K562 (cell line): ENCODE measurements around the gene SLC2A9. TPM values are rescaled to one million over a fixed set of nuclear protein-coding genes. Genes with fewer than 3 reads are reported as not detected.

Experiments used
- ATAC-seq: fragments of 200-7000 bp; cut with Tn5 transposase; 3 replicates; pipeline ENCODE4 v1.9.1; 2020; ENCODE audit warnings: moderate library complexity
- BruUV-seq: library from RNA; stranded (reverse); fragments of 400-500 nt; replicated peaks from 2 replicates; lab custom pipeline; 2021; lab: Mats Ljungman, UMichigan
- CTCF ChIA-PET: fragments of 300-600 bp; formaldehyde crosslinking; extraction: SDS; loops from one replicate; lab custom pipeline; 2021; ENCODE audit warnings: low intra/inter-chr PET ratio; lab: Yijun Ruan, JAX
- POLR2A ChIA-PET: fragments of 300-600, 350-650 bp; sonication (Branson Sonifier 250); formaldehyde crosslinking; extraction: SDS; loops from one replicate; lab custom pipeline; 2021; ENCODE audit warnings: antibody characterized with exemption, inconsistent platforms; lab: Yijun Ruan, JAX
- DNase-seq, 4 experiments: peaks; one replicate each; pipeline versions ENCODE4 v3.0.0 to v3.0.0-alpha.2; 2011 to 2018; ENCODE audit warnings: low spot score in 3 of 4, mixed read lengths in 3 of 4; ENCODE audit errors: extremely low read depth in 1 of 4
- FAIRE-seq: peaks from 2 replicates; lab custom pipeline; 2011; peaks lifted over from hg19 to GRCh38; lab: Jason Lieb, UNC
- H2AFZ ChIP-seq: 2 replicates; pipeline ENCODE4 v1.6.0; 2011; ENCODE audit warnings: low read depth, low read length, control low read depth, inconsistent platforms
- H3K27ac ChIP-seq: fragments of 200-600 bp; 3 replicates; pipeline ENCODE4 v1.8.0; 2011; ENCODE audit warnings: low read depth, mild to moderate bottlenecking, control low read depth, inconsistent platforms, low read length, moderate library complexity, mixed read lengths; ENCODE audit errors: extremely low read depth
- H3K27me3 ChIP-seq, 2 experiments: fragments of 300-600 bp in 1 of 2; 2 replicates in 1 of 2; 3 replicates in 1 of 2; pipeline versions ENCODE4 v1.6.0 to v1.8.0; 2011; ENCODE audit warnings: inconsistent platforms in 2 of 2, low read length in 2 of 2, mild to moderate bottlenecking in 1 of 2, mixed read lengths in 1 of 2, moderate library complexity in 1 of 2; ENCODE audit not compliant: control insufficient read depth in 2 of 2, insufficient read depth in 2 of 2
- H3K36me3 ChIP-seq: fragments of 300-600 bp; 3 replicates; pipeline ENCODE4 v1.8.0; 2011; ENCODE audit warnings: mild to moderate bottlenecking, low read length, inconsistent platforms; ENCODE audit not compliant: control insufficient read depth, insufficient read depth
- H3K4me1 ChIP-seq, 2 experiments: fragments of 200-600 bp in 1 of 2; replicated peaks in 1 of 2; 2 replicates in 1 of 2; 3 replicates in 1 of 2; pipeline versions ENCODE4 v1.5.1 to v1.8.0; 2011; ENCODE audit warnings: inconsistent platforms in 2 of 2, low read length in 2 of 2, mild to moderate bottlenecking in 1 of 2, mixed read lengths in 1 of 2, moderate library complexity in 1 of 2; ENCODE audit not compliant: control insufficient read depth in 2 of 2, insufficient read depth in 2 of 2
- H3K4me2 ChIP-seq: 2 replicates; pipeline ENCODE4 v1.6.1; 2011; ENCODE audit warnings: low read length, control low read depth, inconsistent platforms, mixed read lengths; ENCODE audit not compliant: insufficient read depth
- H3K4me3 ChIP-seq: fragments of 200-600 bp; sonication (generic), shearing (Covaris generic); 2 replicates; pipeline ENCODE4 v1.5.1; 2016; ENCODE audit warnings: control low read depth, inconsistent platforms
- H3K79me2 ChIP-seq: fragments of 200-600 bp; 3 replicates; pipeline ENCODE4 v1.8.0; 2011; ENCODE audit warnings: low read length, inconsistent platforms; ENCODE audit not compliant: control insufficient read depth, insufficient read depth
- H3K9ac ChIP-seq, 2 experiments: 2 replicates each; pipeline versions ENCODE4 v1.6.0 to v1.6.1; 2011; ENCODE audit warnings: low read depth in 2 of 2, low read length in 2 of 2, control low read depth in 1 of 2, inconsistent platforms in 1 of 2, mild to moderate bottlenecking in 1 of 2, mixed read lengths in 1 of 2; ENCODE audit not compliant: insufficient read depth in 1 of 2
- H3K9me1 ChIP-seq: one replicate; pipeline ENCODE4 v1.6.0; 2011; ENCODE audit warnings: inconsistent platforms, mild to moderate bottlenecking, low read length, moderate library complexity; ENCODE audit not compliant: control insufficient read depth, insufficient read depth
- H3K9me3 ChIP-seq: replicated peaks from 2 replicates; pipeline ENCODE4 v1.5.1; 2011; ENCODE audit warnings: low read depth, low read length, inconsistent platforms; ENCODE audit not compliant: control insufficient read depth, insufficient read depth
- H4K20me1 ChIP-seq: replicated peaks from 2 replicates; pipeline ENCODE4 v1.6.1; 2011; ENCODE audit warnings: low read length, inconsistent platforms, mixed read lengths; ENCODE audit not compliant: control insufficient read depth, insufficient read depth
- BMI1 ChIP-seq: fragments of 150-350 bp; IDR thresholded peaks from 2 replicates; pipeline ENCODE4 v1.6.1; 2014; ENCODE audit warnings: low read length
- DPF2 ChIP-seq: fragments of 450-650 bp; IDR thresholded peaks from 2 replicates; pipeline ENCODE4 v1.6.1; 2016
- ETV5 ChIP-seq: sonication (generic); formaldehyde crosslinking; IDR thresholded peaks from 2 replicates; pipeline ENCODE4 v1.4.0; 2020; ENCODE audit warnings: low read depth, mild to moderate bottlenecking, missing genetic modification reagents
- GABPB1 ChIP-seq: sonication (generic); formaldehyde crosslinking; IDR thresholded peaks from 2 replicates; pipeline ENCODE4 v1.8.0; 2022; ENCODE audit warnings: mild to moderate bottlenecking, missing genetic modification reagents
- MCM7 ChIP-seq, 2 experiments: fragments of 450-650 bp; IDR thresholded peaks; 2 replicates each; pipeline ENCODE4 v1.6.1; 2016 to 2018
- MED1 ChIP-seq: sonication (generic); formaldehyde crosslinking; IDR thresholded peaks from 2 replicates; pipeline ENCODE4 v1.8.1; 2023; ENCODE audit warnings: missing genetic modification reagents, borderline replicate concordance
- MYBL2 ChIP-seq, 2 experiments: fragments of 450-650 bp in 1 of 2; sonication (generic) in 1 of 2; formaldehyde crosslinking in 1 of 2; IDR thresholded peaks; 2 replicates each; pipeline versions ENCODE4 v1.6.1 to v1.8.1; 2017 to 2022; ENCODE audit warnings: borderline replicate concordance in 1 of 2, inconsistent platforms in 1 of 2, low read depth in 1 of 2, mild to moderate bottlenecking in 1 of 2, missing genetic modification reagents in 1 of 2, moderate library complexity in 1 of 2
- MYC ChIP-seq, 2 experiments: fragments of 250-450 bp in 1 of 2; sonication (Bioruptor Pico) in 1 of 2; IDR thresholded peaks; 2 replicates each; pipeline versions ENCODE4 v1.5.1 to v1.6.1; 2012 to 2021; ENCODE audit warnings: low read depth in 2 of 2, borderline replicate concordance in 1 of 2, improper control_type of control experiment in 1 of 2, low read length in 1 of 2, mild to moderate bottlenecking in 1 of 2, moderate library complexity in 1 of 2
- PHF8 ChIP-seq: fragments of 200-600 bp; sonication (generic); IDR thresholded peaks from 2 replicates; pipeline ENCODE4 v1.6.1; 2012; ENCODE audit warnings: mixed run types, mild to moderate bottlenecking, inconsistent platforms, low read length, moderate library complexity, borderline replicate concordance
- POLR3A ChIP-seq: IDR thresholded peaks from 2 replicates; pipeline ENCODE4 v1.6.1; 2011; ENCODE audit warnings: borderline replicate concordance, mild to moderate bottlenecking, moderate library complexity; ENCODE audit not compliant: insufficient read length, insufficient read depth; ENCODE audit errors: extremely low read depth
- RBM14 ChIP-seq: fragments of 200-400 bp; formaldehyde crosslinking; IDR thresholded peaks from 2 replicates; pipeline ENCODE4 v1.6.1; 2018; ENCODE audit warnings: low read depth, mild to moderate bottlenecking, low read length, moderate library complexity, borderline replicate concordance; ENCODE audit not compliant: insufficient read depth
- SMAD4 ChIP-seq: fragments of 250-450 bp; sonication (Bioruptor Pico); conservative IDR thresholded peaks from 2 replicates; pipeline ENCODE4 v1.8.0; 2021; ENCODE audit warnings: inconsistent platforms, mild to moderate bottlenecking, moderate library complexity
- SMARCB1 ChIP-seq: IDR thresholded peaks from 2 replicates; pipeline ENCODE4 v1.6.1; 2011; ENCODE audit warnings: improper control_type of control experiment, low read depth; ENCODE audit not compliant: insufficient read length
- STAT5A ChIP-seq: IDR thresholded peaks from 2 replicates; pipeline ENCODE4 v1.6.1; 2012; ENCODE audit warnings: low read length, inconsistent platforms, borderline replicate concordance
- ZBTB43 ChIP-seq: sonication (generic); formaldehyde crosslinking; IDR thresholded peaks from 2 replicates; pipeline ENCODE4 v1.8.0; 2023; ENCODE audit warnings: mild to moderate bottlenecking, missing genetic modification reagents
- ZNF165 ChIP-seq: fragments of 250-450 bp; sonication (Bioruptor Pico); IDR thresholded peaks from 2 replicates; pipeline ENCODE4 v1.4.0; 2020; ENCODE audit warnings: borderline replicate concordance
- ZNF766 ChIP-seq: fragments of 200-800 bp; sonication (Bioruptor generic); conservative IDR thresholded peaks from 2 replicates; pipeline ENCODE4 v1.6.1; 2016; ENCODE audit warnings: missing genetic modification characterization, missing compliant biosample characterization
- WGBS: fragments of 100-300 bp; shearing (Covaris generic); methylation state at CpG from one replicate; pipeline ENCODE4 v1.1.6; 2016; ENCODE audit warnings: low coverage, mixed read lengths; ENCODE audit not compliant: insufficient coverage; ENCODE audit errors: missing lambda C conversion rate; 5-methylcytosine and 5-hydroxymethylcytosine counted together
- in situ Hi-C: fragments of 300-500 bp; cut with MboI; formaldehyde crosslinking; loops from 4 replicates; pipeline ENCODE4 v1.15.0; 2018; ENCODE audit warnings: inconsistent platforms, mixed read lengths
- intact Hi-C: fragments of 100-400 bp; cut with micrococcal nuclease; formaldehyde crosslinking; loops from 2 replicates; pipeline ENCODE4 v1.14.2; 2022
- polyA plus RNA-seq, 8 experiments: library from polyadenylated mRNA; depleted of rRNA in 4 of 8; stranded (reverse) in 5 of 8; unstranded in 3 of 8; fragments of >200 nt; fragmentation: Nextera tagmentation in 2 of 8; fragmentation: Illumina TruSeq in 1 of 8; extraction: Ambion mirVana in 2 of 8; extraction: Trizol in 1 of 8; gene quantifications; 2 replicates each; pipeline versions ENCODE4 v1.2.1 to v1.2.3, GENCODE V29; 2011 to 2014; ENCODE audit warnings: inconsistent platforms in 1 of 8, missing spikeins in 1 of 8
- total RNA-seq, 7 experiments: library from RNA; depleted of rRNA in 6 of 7; stranded (reverse); fragments of >200 nt in 6 of 7; fragmentation: Illumina TruSeq in 2 of 7; extraction: Trizol in 2 of 7; gene quantifications; 2 replicates each; pipeline versions ENCODE4 v1.2.1 to v1.2.3, GENCODE V29; 2011 to 2021; ENCODE audit warnings: low replicate concordance in 1 of 7
- TF ChIP-seq, protein P1 (sequence below): fragments of 200-800 bp; sonication (Bioruptor generic); IDR thresholded peaks from 2 replicates; pipeline ENCODE4 v1.6.1; 2017; ENCODE audit warnings: missing genetic modification characterization, missing compliant biosample characterization

SLC2A9 gene
- total and polyA plus RNA-seq, 9 of the 15 experiments (the other 6 are each of a cell fraction or from before 2014, with no cell fraction given), result 0.15 to 1.9 (median 0.76) TPM

DNA sequence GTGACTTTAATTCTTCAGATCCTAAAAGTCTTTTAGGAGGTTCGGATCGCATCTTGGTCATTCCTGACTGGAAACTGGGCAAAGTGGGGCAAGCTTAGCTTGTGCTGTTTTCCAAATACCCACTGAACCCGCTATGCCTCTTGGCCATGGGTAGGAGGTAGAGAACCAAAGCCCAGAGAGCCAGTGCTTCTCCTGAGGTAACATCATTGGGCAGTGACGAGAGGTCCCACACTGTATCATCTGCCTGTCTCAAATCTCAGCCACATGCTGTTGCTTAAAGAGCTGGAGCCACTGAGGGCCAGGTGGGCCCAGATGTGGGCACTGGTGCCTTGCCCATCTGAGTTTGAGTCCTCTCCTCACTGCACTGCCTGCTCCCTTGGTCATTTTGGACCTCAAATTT lies 68.2 kb downstream of the SLC2A9 start:
- Histone ChIP-seq H3K27me3 (peaks cover 8 to 31% of the 10 kb centered on the region in 2 experiments), H3K4me2 (no peak overlapping the region), H3K79me2 (no peaks in the 10 kb centered on the region), H3K9ac (no peak overlapping the region), H3K9me3 (no peaks in the 10 kb centered on the region), H3K4me1 (no peaks in the 10 kb centered on the region), H4K20me1 (0 out of 2 replicates have a peak, but pooled peaks cover 3% of the 10 kb centered on the region), H3K27ac (no peak overlapping the region), H3K9me1 (no peaks in the 10 kb centered on the region), H3K36me3 (no peaks in the 10 kb centered on the region), H3K4me3 (no peak overlapping the region), H2AFZ (no peak overlapping the region)
- TF ChIP-seq ZNF766 (CRISPR knock-in tag) (no peak), ZNF165 (CRISPR knock-in tag) (no peak), ZBTB43 (CRISPR knock-in tag) (no peak), BMI1 (no peak), SMARCB1 (no peak), ETV5 (CRISPR knock-in tag) (no peak), MCM7 (IDR thresholded peaks at IDR 0.05) (no peak), STAT5A (no peak), PHF8 (no peak), MYC (IDR thresholded peaks at IDR 0.05; ENCODE audit: low read depth, low read length) (no peak), MYC (CRISPR knock-in tag; IDR thresholded peaks at IDR 0.05; ENCODE audit: borderline replicate concordance, low read depth) (no peak), GABPB1 (no peak), SMAD4 (CRISPR knock-in tag) (no peak), POLR3A (no peak), DPF2 (no peak), RBM14 (no peak), MYBL2 (IDR thresholded peaks at IDR 0.05; ENCODE audit: low read depth) (no peak), MYBL2 (CRISPR knock-in tag; IDR thresholded peaks at IDR 0.05; ENCODE audit: borderline replicate concordance) (no peak), MED1 (no peak)
- TF ChIP-seq, protein P1, sequence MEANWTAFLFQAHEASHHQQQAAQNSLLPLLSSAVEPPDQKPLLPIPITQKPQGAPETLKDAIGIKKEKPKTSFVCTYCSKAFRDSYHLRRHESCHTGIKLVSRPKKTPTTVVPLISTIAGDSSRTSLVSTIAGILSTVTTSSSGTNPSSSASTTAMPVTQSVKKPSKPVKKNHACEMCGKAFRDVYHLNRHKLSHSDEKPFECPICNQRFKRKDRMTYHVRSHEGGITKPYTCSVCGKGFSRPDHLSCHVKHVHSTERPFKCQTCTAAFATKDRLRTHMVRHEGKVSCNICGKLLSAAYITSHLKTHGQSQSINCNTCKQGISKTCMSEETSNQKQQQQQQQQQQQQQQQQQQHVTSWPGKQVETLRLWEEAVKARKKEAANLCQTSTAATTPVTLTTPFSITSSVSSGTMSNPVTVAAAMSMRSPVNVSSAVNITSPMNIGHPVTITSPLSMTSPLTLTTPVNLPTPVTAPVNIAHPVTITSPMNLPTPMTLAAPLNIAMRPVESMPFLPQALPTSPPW (CRISPR knock-in tag), result no peak
- FAIRE-seq, result no peak
- in situ Hi-C loops (no loop called here), intact Hi-C loops (no loop called here)
- no peak for ATAC-seq
- ChIA-PET POLR2A (interaction anchor here (0.7 kb wide), 1 partner anchor 29 kb away, joined by 3 read pairs; no protein-coding TSS in a partner anchor), CTCF (no interaction called here)
- WGBS, result 2% methylated on average over 4 of the region's 4 CpGs
- no TSS peak for BruUV-seq
- no peak for DNase-seq
